HCT116 (cell line): Measurements from ENCODE around the gene BTBD9. TPM values are rescaled to one million over a fixed set of nuclear protein-coding genes. Genes with fewer than 3 reads are reported as not detected.

Source experiments
- ATAC-seq: fragments of 200-7000 bp; cut with Tn5 transposase; 2 replicates; pipeline ENCODE4 v1.9.1; 2020; ENCODE audit warnings: mild to moderate bottlenecking, moderate library complexity
- BruUV-seq: library from RNA; stranded (reverse); fragments of 400-500 nt; replicated peaks from 2 replicates; lab custom pipeline; 2021; lab: Mats Ljungman, UMichigan
- CTCF ChIA-PET: fragments of 300-600 bp; sonication (Branson Sonifier 250); formaldehyde crosslinking; loops from one replicate; lab custom pipeline; 2021; ENCODE audit warnings: antibody characterized with exemption; lab: Charles Lee
- POLR2A ChIA-PET: fragments of 300-600, 350-600 bp; sonication (Branson Sonifier 250); formaldehyde crosslinking; loops from one replicate; lab custom pipeline; 2021; ENCODE audit warnings: antibody characterized with exemption; lab: Charles Lee
- RAD21 ChIA-PET, 2 experiments: fragments of 300-600 bp; sonication (Branson Sonifier 250); formaldehyde crosslinking; loops; one replicate each; lab custom pipeline; 2023; ENCODE audit warnings: low total read pairs in 2 of 2; ENCODE audit not compliant: uncharacterized antibody in 2 of 2, unreplicated experiment in 2 of 2, low non-redundant PET in 1 of 2; lab: Charles Lee
- DNase-seq: peaks from one replicate; pipeline ENCODE4 v3.0.0-alpha.2; 2010; ENCODE audit warnings: low read depth, low spot score
- H2AFZ ChIP-seq: fragments of 200-600 bp; shearing (Covaris generic), sonication (generic); 2 replicates; pipeline ENCODE4 v1.6.1; 2017; ENCODE audit warnings: low read depth, mixed run types, mixed read lengths, antibody characterized with exemption, low read length; ENCODE audit not compliant: poor library complexity, severe bottlenecking
- H3K27ac ChIP-seq: 2 replicates; pipeline ENCODE4 v1.5.1; 2012; ENCODE audit warnings: low read depth, low read length
- H3K27me3 ChIP-seq: fragments of 200-600 bp; sonication (generic); 2 replicates; pipeline ENCODE4 v1.6.1; 2016; ENCODE audit warnings: mixed run types, low read length, mixed read lengths; ENCODE audit not compliant: insufficient read depth
- H3K36me3 ChIP-seq, 2 experiments: fragments of 200-500 bp in 1 of 2; fragments of 200-600 bp in 1 of 2; sonication (Bioruptor generic) in 1 of 2; sonication (generic) in 1 of 2; 2 replicates each; pipeline versions ENCODE4 v1.5.1 to v1.6.1; 2014 to 2016; ENCODE audit warnings: low read length in 2 of 2, inconsistent platforms in 1 of 2, mixed read lengths in 1 of 2, mixed run types in 1 of 2; ENCODE audit not compliant: insufficient read depth in 2 of 2, control insufficient read depth in 1 of 2
- H3K4me1 ChIP-seq, 2 experiments: fragments of 200-600 bp in 1 of 2; sonication (generic) in 1 of 2; 2 replicates each; pipeline versions ENCODE4 v1.5.1 to v1.6.1; 2012 to 2017; ENCODE audit warnings: low read length in 2 of 2, inconsistent platforms in 1 of 2, mild to moderate bottlenecking in 1 of 2, mixed read lengths in 1 of 2, mixed run types in 1 of 2, moderate library complexity in 1 of 2; ENCODE audit not compliant: insufficient read depth in 2 of 2, control insufficient read depth in 1 of 2
- H3K4me2 ChIP-seq: fragments of 200-600 bp; sonication (generic); 2 replicates; pipeline ENCODE4 v1.6.1; 2017; ENCODE audit warnings: mixed run types, low read length, mixed read lengths
- H3K4me3 ChIP-seq, 2 experiments: fragments of 200-600 bp in 1 of 2; sonication (generic) in 1 of 2; replicated peaks in 1 of 2; 2 replicates each; pipeline ENCODE4 v1.5.1; 2011 to 2016; ENCODE audit warnings: low read length in 2 of 2, control low read depth in 1 of 2, low read depth in 1 of 2, mild to moderate bottlenecking in 1 of 2, mixed read lengths in 1 of 2, mixed run types in 1 of 2
- H3K79me2 ChIP-seq: fragments of 200-600 bp; sonication (generic); 2 replicates; pipeline ENCODE4 v1.6.1; 2017; ENCODE audit warnings: mild to moderate bottlenecking, mixed run types, low read length, moderate library complexity, mixed read lengths; ENCODE audit not compliant: insufficient read depth
- H3K9ac ChIP-seq: fragments of 200-600 bp; sonication (generic); 2 replicates; pipeline ENCODE4 v1.6.1; 2016; ENCODE audit warnings: low read length, mixed read lengths
- H3K9me2 ChIP-seq: fragments of 200-600 bp; sonication (generic), shearing (Covaris generic); 2 replicates; pipeline ENCODE4 v1.6.1; 2017; ENCODE audit warnings: mixed run types, mild to moderate bottlenecking, moderate library complexity; ENCODE audit not compliant: insufficient read depth
- H3K9me3 ChIP-seq, 2 experiments: fragments of 200-500 bp in 1 of 2; fragments of 200-600 bp in 1 of 2; sonication (Bioruptor generic) in 1 of 2; sonication (generic) in 1 of 2; 2 replicates each; pipeline ENCODE4 v1.6.1; 2014 to 2017; ENCODE audit warnings: low read length in 2 of 2, mixed read lengths in 2 of 2, inconsistent platforms in 1 of 2, low read depth in 1 of 2, mild to moderate bottlenecking in 1 of 2, mixed run types in 1 of 2, moderate library complexity in 1 of 2; ENCODE audit not compliant: control insufficient read depth in 1 of 2, insufficient read depth in 1 of 2
- H4K20me1 ChIP-seq: fragments of 200-600 bp; sonication (generic), shearing (Covaris generic); 2 replicates; pipeline ENCODE4 v1.6.1; 2017; ENCODE audit warnings: mixed run types, mild to moderate bottlenecking, moderate library complexity; ENCODE audit not compliant: insufficient read depth
- ATF3 ChIP-seq: IDR thresholded peaks from 2 replicates; pipeline ENCODE4 v1.6.1; 2012
- CEBPB ChIP-seq: IDR thresholded peaks from 2 replicates; pipeline ENCODE4 v1.6.1; 2012; ENCODE audit warnings: low read depth
- CTCF ChIP-seq, 3 experiments: fragments of 200-600 bp in 1 of 3; sonication (generic) in 1 of 3; IDR thresholded peaks in 2 of 3; conservative IDR thresholded peaks in 1 of 3; 2 replicates each; pipeline ENCODE4 v1.5.1; 2012 to 2017; ENCODE audit warnings: low read depth in 2 of 3, low read length in 2 of 3, antibody characterized with exemption in 1 of 3, borderline replicate concordance in 1 of 3, control low read depth in 1 of 3, mild to moderate bottlenecking in 1 of 3, mixed read lengths in 1 of 3, mixed run types in 1 of 3, moderate library complexity in 1 of 3; ENCODE audit not compliant: insufficient read depth in 1 of 3
- EZH2 ChIP-seq: fragments of 200-600 bp; sonication (generic); IDR thresholded peaks from 2 replicates; pipeline ENCODE4 v1.6.1; 2017; ENCODE audit warnings: antibody characterized with exemption, mixed run types
- POLR2A ChIP-seq: IDR thresholded peaks from 2 replicates; pipeline ENCODE4 v1.7.0; 2011; ENCODE audit warnings: borderline replicate concordance; ENCODE audit not compliant: insufficient read depth, insufficient read length; ENCODE audit errors: extremely low read depth
- SP1 ChIP-seq: IDR thresholded peaks from 2 replicates; pipeline ENCODE4 v1.6.1; 2012; ENCODE audit warnings: low read depth
- TCF7L2 ChIP-seq: IDR thresholded peaks from 2 replicates; pipeline ENCODE4 v1.7.0; 2011; ENCODE audit warnings: borderline replicate concordance, inconsistent platforms; ENCODE audit not compliant: insufficient read depth, insufficient read length; ENCODE audit errors: extremely low read depth
- intact Hi-C: fragments of 100-400 bp; cut with micrococcal nuclease; formaldehyde crosslinking; loops from 2 replicates; pipeline ENCODE4 v1.10.0; 2022
- total RNA-seq: library from RNA; stranded (reverse); gene quantifications from one replicate; pipeline ENCODE4 v1.2.1, GENCODE V29; 2021; ENCODE audit not compliant: unreplicated experiment

Gene BTBD9
- total RNA-seq, 1 experiment from 2014 or later, result 10.9 TPM

GRCh38 chr6:38136547-38136946 is 503.2 kb downstream of the BTBD9 start (continued):
- no peak for TF ChIP-seq POLR2A
- TF ChIP-seq, all 23 proteins: peak for 0

- ATAC-seq, result no peak
- Histone ChIP-seq H3K79me2 (0 out of 2 replicates have a peak, but pooled peaks cover 3% of the 10 kb centered on the region), H2AFZ (no peak overlapping the region), H3K9me3 (no peaks in the 10 kb centered on the region), H3K27me3 (no peaks in the 10 kb centered on the region), H3K27ac (no peak overlapping the region), H3K9me2 (no peaks in the 10 kb centered on the region), H4K20me1 (no peaks in the 10 kb centered on the region), H3K4me3 (no peak overlapping the region), H3K9ac (no peak overlapping the region), H3K4me2 (no peak overlapping the region), H3K36me3 (no peaks in the 10 kb centered on the region), H3K4me1 (peaks cover 0 to 6% of the 10 kb centered on the region in 2 experiments; a peak in 1 of 4 replicates)
- TF ChIP-seq TCF7L2 (no peak), EZH2 (no peak), CTCF (IDR thresholded peaks at IDR 0.05 in 2 of 3, conservative IDR thresholded peaks at IDR 0.05 in 1 of 3; ENCODE audit: borderline replicate concordance in 1 of 3, insufficient read depth in 1 of 3, low read depth in 2 of 3, low read length in 2 of 3) (no peak), POLR2A (no peak), SP1 (no peak), CEBPB (no peak), ATF3 (no peak)
- ChIA-PET CTCF (no interaction called here), RAD21 (no interaction called here), POLR2A (no interaction called here)
- BruUV-seq, result no TSS peak
- DNase-seq, result no peak
- intact Hi-C loops, result no loop called here
These were observed 505.0 kb downstream of the BTBD9 start for GRCh38 chr6:38134704-38135088.
